NT2/D1 (cell line): Measurements from ENCODE around the gene RNASE7.

Source experiments
- DNase-seq: peaks from one replicate; pipeline ENCODE4 v3.0.0-alpha.2; 2011; ENCODE audit warnings: low read depth, low spot score
- H3K27me3 ChIP-seq: 2 replicates; pipeline ENCODE4 v1.6.0; 2011; ENCODE audit warnings: mild to moderate bottlenecking; ENCODE audit not compliant: insufficient read length, insufficient read depth
- H3K36me3 ChIP-seq: 2 replicates; pipeline ENCODE4 v1.6.1; 2011; ENCODE audit warnings: mild to moderate bottlenecking, low read length, mixed read lengths; ENCODE audit not compliant: insufficient read depth, insufficient read length
- H3K4me1 ChIP-seq: 2 replicates; pipeline ENCODE4 v1.5.1; 2011; ENCODE audit not compliant: insufficient read depth, insufficient read length
- H3K4me3 ChIP-seq: 2 replicates; pipeline ENCODE4 v1.5.1; 2011; ENCODE audit warnings: low read depth; ENCODE audit not compliant: insufficient read length
- H3K9ac ChIP-seq: 2 replicates; pipeline ENCODE4 v1.6.0; 2011; ENCODE audit warnings: low read depth; ENCODE audit not compliant: insufficient read length
- H3K9me3 ChIP-seq: 2 replicates; pipeline ENCODE4 v1.5.1; 2011; ENCODE audit warnings: mild to moderate bottlenecking, low read length; ENCODE audit not compliant: insufficient read depth
- SUZ12 ChIP-seq: IDR thresholded peaks from 2 replicates; pipeline ENCODE4 v1.6.1; 2011; ENCODE audit not compliant: insufficient read length, insufficient read depth; ENCODE audit errors: extremely low read depth
- YY1 ChIP-seq: IDR thresholded peaks from 2 replicates; pipeline ENCODE4 v1.6.1; 2011; ENCODE audit not compliant: insufficient read length, insufficient read depth
- ZNF274 ChIP-seq: IDR thresholded peaks from 2 replicates; pipeline ENCODE4 v1.6.1; 2011; ENCODE audit warnings: mild to moderate bottlenecking, low read depth, low read length

The RNASE7 gene

DNA sequence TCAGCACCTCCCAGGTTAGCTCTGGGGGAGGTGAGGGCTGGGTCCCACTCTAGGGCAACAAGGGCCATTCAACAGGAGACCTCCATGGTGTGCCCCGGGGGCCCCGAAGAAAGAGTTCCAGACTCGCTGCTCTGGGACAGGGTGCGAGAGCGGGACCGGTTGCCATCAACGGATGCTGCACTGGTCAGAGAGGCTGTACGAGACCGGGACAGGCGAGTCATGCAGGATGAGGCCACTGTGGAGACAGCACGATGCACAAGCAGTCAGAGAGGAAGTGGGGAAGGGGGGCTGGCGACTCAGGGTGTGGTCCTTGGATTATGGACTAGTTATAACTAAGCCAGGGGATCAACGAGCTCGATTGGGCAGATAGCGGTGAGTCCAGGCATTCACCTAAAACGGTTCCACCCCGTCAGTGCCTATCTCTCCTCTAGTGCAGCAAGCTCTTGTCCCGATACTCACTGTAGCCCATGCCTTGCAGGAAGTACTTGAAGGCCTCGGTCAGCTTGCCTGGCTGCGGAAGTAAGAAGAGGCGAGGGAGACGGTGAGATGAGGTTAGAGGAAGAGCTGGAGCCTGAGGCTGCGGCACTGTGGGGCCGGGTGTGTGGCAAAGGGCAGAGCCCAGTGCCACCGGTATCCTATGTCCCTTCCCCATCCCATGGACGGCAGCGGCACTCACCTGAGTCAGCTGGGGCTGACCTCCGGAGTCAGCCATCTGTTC lies 24.5 kb upstream of the RNASE7 start:
- Histone ChIP-seq H3K27me3 (no peaks in the 10 kb centered on the region), H3K36me3 (peaks cover 49% of the 10 kb centered on the region), H3K9me3 (no peaks in the 10 kb centered on the region), H3K4me1 (no peaks in the 10 kb centered on the region), H3K4me3 (no peak overlapping the region), H3K9ac (no peak overlapping the region)
- TF ChIP-seq ZNF274, result no peak
- DNase-seq, result no peak

DNA sequence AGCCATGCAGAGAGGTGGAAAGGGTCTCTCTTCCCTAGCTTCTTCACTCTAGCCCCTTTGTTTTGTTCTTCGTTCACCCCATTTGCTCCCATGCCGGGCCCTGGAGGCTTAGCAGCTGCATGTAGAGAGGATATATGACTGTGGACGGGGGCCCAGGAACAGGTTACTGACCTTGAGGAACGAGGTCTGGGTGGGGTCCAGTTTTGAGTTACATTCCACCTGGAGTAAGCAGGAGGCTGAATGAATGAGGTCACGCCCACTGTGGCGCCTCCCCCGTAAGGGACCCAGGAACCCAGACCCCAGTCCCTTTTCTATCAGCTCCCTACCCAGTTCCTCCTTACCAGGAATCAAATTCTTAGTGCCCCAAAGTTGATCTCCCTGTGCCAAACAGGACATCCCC lies 23.9 kb upstream of the RNASE7 start:
- no peak for DNase-seq
- Histone ChIP-seq H3K4me3 (no peak overlapping the region), H3K4me1 (peaks cover 2% of the 10 kb centered on the region), H3K36me3 (peaks cover 49% of the 10 kb centered on the region), H3K9me3 (no peaks in the 10 kb centered on the region), H3K9ac (no peak overlapping the region), H3K27me3 (no peaks in the 10 kb centered on the region)
- TF ChIP-seq ZNF274 (no peak), YY1 (no peak), SUZ12 (no peak)

DNA sequence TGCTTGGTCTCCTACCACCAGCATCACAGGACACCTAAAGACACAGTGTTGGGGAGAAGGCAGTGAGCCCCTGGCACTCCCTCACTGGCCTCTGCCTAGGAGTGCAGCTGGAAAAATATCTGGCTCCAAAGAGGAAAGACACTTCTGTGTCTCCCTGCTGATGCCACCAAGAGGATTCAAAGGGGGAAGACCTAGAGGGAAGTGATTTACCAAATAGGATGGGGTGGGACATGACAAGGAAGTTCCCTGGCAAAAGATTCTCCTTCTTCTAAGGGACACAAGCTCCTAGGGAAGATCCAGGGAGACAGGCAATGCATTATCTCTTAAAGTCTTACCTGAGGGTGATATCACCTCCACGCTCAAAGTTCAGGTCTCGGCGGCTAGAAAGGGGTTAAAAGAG lies 23.4 kb upstream of the RNASE7 start:
- DNase-seq, result no peak
- Histone ChIP-seq H3K9ac (no peak overlapping the region), H3K36me3 (peaks cover 49% of the 10 kb centered on the region), H3K9me3 (no peaks in the 10 kb centered on the region), H3K4me3 (no peak overlapping the region), H3K4me1 (peaks cover 4% of the 10 kb centered on the region), H3K27me3 (peaks cover 1% of the 10 kb centered on the region)
- TF ChIP-seq SUZ12 (no peak), ZNF274 (no peak), YY1 (no peak)

DNA sequence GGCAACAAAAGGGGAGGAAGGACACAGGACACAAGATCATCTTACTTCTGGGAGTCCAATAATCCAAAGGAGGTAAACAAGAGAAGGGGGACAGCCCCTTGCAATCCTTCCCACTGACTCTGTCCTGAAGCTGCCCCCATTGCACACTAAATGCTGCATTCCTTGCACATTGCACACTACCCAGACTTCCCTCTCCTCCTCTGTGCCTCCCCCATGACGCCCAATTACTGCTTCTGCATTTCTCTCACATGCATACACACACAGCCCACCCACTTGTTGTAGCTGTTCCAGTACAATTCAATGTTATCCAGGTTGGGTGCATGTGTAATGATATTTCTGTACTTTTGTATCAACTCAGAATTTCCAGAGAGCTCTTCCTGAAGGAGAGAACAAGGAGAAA lies 22.8 kb upstream of the RNASE7 start:
- Histone ChIP-seq H3K4me1 (peaks cover 4% of the 10 kb centered on the region), H3K9me3 (no peaks in the 10 kb centered on the region), H3K9ac (no peak overlapping the region), H3K27me3 (peaks cover 7% of the 10 kb centered on the region), H3K36me3 (peaks cover 49% of the 10 kb centered on the region), H3K4me3 (no peak overlapping the region)
- no peak for DNase-seq
- TF ChIP-seq YY1 (no peak), ZNF274 (no peak)

DNA sequence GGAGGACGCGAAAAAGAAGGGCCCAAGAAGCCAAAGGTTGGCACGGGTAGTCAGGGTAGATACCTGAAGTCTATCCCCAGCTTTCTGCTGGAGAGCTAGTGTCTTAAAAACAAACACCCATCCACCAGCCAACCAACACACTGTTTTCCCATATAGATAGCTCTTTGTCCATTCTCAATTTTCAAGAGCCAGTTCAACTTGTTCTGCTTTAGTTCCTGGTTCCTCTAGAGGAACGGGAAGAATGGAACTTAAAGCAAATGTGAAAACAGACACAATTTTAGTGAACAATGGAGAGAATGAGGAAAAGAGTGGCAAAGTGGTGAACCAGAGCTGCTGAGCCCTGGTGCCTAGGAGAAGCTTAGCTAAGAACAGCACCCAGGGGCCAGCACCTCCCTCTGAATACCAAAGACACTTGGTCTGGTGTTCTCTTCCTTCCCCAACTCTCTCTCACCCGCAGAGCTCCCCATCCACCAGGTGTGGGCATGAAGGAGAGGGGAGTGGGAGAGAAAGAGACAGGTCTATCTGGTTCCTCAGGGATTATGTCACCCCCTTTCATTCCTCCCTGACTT lies 21.1 kb upstream of the RNASE7 start:
- no peak for TF ChIP-seq SUZ12
- no peak for TF ChIP-seq YY1
- TF ChIP-seq ZNF274, result no peak
- Histone ChIP-seq H3K4me1 (peaks cover 4% of the 10 kb centered on the region), H3K27me3 (peaks cover 11% of the 10 kb centered on the region), H3K9ac (no peak overlapping the region), H3K9me3 (no peaks in the 10 kb centered on the region), H3K4me3 (no peak overlapping the region), H3K36me3 (peaks cover 49% of the 10 kb centered on the region)
- no peak for DNase-seq

DNA sequence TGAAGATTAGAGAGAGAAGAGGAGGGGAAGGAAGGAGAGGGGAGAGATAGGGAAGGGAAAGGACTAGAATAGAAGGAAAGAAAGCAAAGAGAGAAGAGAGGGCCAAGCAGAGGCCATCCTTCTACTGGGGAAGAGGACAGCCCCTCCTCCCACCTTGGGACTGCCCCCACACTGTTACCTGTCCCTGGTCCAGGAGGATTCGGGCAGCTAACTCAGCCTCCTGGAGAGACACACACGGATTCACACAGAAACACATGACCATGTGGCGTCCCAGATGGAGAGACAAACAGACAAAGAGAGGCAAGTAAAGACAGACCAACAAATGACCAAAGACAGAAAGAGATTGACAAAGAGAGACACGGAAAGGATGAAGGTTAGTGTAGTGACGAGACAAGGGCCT lies 19.5 kb upstream of the RNASE7 start:
- Histone ChIP-seq H3K4me1 (peaks cover 6% of the 10 kb centered on the region), H3K36me3 (peaks cover 38% of the 10 kb centered on the region), H3K4me3 (no peak overlapping the region), H3K9ac (no peak overlapping the region), H3K9me3 (no peaks in the 10 kb centered on the region), H3K27me3 (peaks cover 11% of the 10 kb centered on the region)
- TF ChIP-seq YY1, result no peak
- TF ChIP-seq ZNF274, result no peak
- no peak for TF ChIP-seq SUZ12
- no peak for DNase-seq

DNA sequence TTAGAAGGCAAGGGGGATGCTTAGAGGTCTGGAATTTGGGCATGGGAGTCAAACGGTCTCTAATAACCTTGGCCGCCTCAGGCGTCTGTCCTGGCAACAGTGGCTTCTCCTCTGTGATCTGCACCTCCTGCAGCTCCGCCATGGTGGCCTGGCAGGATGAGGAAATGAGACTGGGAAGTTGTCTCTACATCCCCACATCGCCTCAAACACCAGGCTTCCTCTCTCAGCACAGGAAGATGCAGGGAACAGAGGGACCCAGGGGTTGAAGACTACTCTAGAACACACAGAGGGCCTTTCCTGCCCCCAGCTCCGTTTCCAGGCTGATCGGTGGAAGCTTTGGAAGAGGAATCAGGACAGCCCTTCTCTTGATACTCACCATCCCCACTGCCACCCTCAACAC lies 19.0 kb upstream of the RNASE7 start:
- TF ChIP-seq YY1 (no peak), ZNF274 (no peak), SUZ12 (no peak)
- no peak overlapping the region for H3K4me3 ChIP-seq
- peaks cover 11% of the 10 kb centered on the region for H3K27me3 ChIP-seq
- H3K36me3 ChIP-seq, result peaks cover 33% of the 10 kb centered on the region
- no peak overlapping the region for H3K9ac ChIP-seq
- no peaks in the 10 kb centered on the region for H3K9me3 ChIP-seq
- H3K4me1 ChIP-seq, result peaks cover 6% of the 10 kb centered on the region
- no peak for DNase-seq
